Caco-2 (cell line): ENCODE results near the gene DVL1. TPM values are rescaled to one million over a fixed set of nuclear protein-coding genes. Genes with fewer than 3 reads are reported as not detected.

Source experiments
- BruUV-seq: library from RNA; stranded (reverse); fragments of 400-500 nt; replicated peaks from 2 replicates; lab custom pipeline; 2021; lab: Mats Ljungman, UMichigan
- CTCF ChIA-PET: fragments of 300-600 bp; sonication (Branson Sonifier 250); formaldehyde crosslinking; loops from one replicate; lab custom pipeline; 2022; ENCODE audit warnings: antibody characterized with exemption; lab: Charles Lee
- POLR2A ChIA-PET: fragments of 300-600 bp; sonication (Branson Sonifier 250); formaldehyde crosslinking; loops from one replicate; lab custom pipeline; 2022; ENCODE audit warnings: antibody characterized with exemption; lab: Charles Lee
- DNase-seq, 2 experiments: peaks; one replicate each; pipeline versions ENCODE4 v3.0.0 to v3.0.0-alpha.2; 2020 to 2022
- H3K27me3 ChIP-seq: replicated peaks from 2 replicates; pipeline ENCODE4 v1.6.0; 2011; ENCODE audit warnings: low read length; ENCODE audit not compliant: control insufficient read depth, insufficient read depth
- H3K36me3 ChIP-seq: 2 replicates; pipeline ENCODE4 v1.5.1; 2011; ENCODE audit warnings: low read length; ENCODE audit not compliant: control insufficient read depth, insufficient read depth
- H3K4me1 ChIP-seq: fragments of 250-450 bp; sonication (Bioruptor Pico); 2 replicates; pipeline ENCODE4 v1.5.1; 2020; ENCODE audit warnings: mild to moderate bottlenecking
- H3K4me3 ChIP-seq: 2 replicates; pipeline ENCODE4 v1.5.1; 2011; ENCODE audit warnings: low read depth, mild to moderate bottlenecking, control low read depth, low read length
- H3K9me3 ChIP-seq: fragments of 250-450 bp; sonication (Bioruptor Pico); 2 replicates; pipeline ENCODE4 v1.5.1; 2020; ENCODE audit warnings: mild to moderate bottlenecking, moderate library complexity
- H3K27ac Mint-ChIP-seq: one replicate; pipeline ENCODE4 v1.8.0; 2022; ENCODE audit warnings: mixed read lengths; ENCODE audit not compliant: unreplicated experiment
- H3K27me3 Mint-ChIP-seq: one replicate; pipeline ENCODE4 v1.8.0; 2022; ENCODE audit warnings: mixed read lengths; ENCODE audit not compliant: insufficient read depth, unreplicated experiment
- H3K36me3 Mint-ChIP-seq: one replicate; pipeline ENCODE4 v1.8.0; 2022; ENCODE audit warnings: mild to moderate bottlenecking, mixed read lengths; ENCODE audit not compliant: insufficient read depth, unreplicated experiment
- H3K4me1 Mint-ChIP-seq: one replicate; pipeline ENCODE4 v1.8.0; 2022; ENCODE audit warnings: low read depth, mixed read lengths; ENCODE audit not compliant: unreplicated experiment
- H3K4me3 Mint-ChIP-seq: one replicate; pipeline ENCODE4 v1.8.0; 2022; ENCODE audit warnings: mild to moderate bottlenecking, moderate library complexity, mixed read lengths; ENCODE audit not compliant: unreplicated experiment
- H3K9me3 Mint-ChIP-seq: one replicate; pipeline ENCODE4 v1.8.0; 2022; ENCODE audit warnings: mixed read lengths; ENCODE audit not compliant: unreplicated experiment
- CTCF ChIP-seq, 2 experiments: fragments of 200-600 bp in 1 of 2; IDR thresholded peaks; 1 replicate in 1 of 2; 2 replicates in 1 of 2; pipeline versions ENCODE4 v1.5.1 to v1.8.0; 2011 to 2022; ENCODE audit warnings: antibody characterized with exemption in 1 of 2, control low read depth in 1 of 2, inconsistent platforms in 1 of 2, low read depth in 1 of 2, low read length in 1 of 2, mild to moderate bottlenecking in 1 of 2, moderate library complexity in 1 of 2; ENCODE audit not compliant: insufficient read depth in 1 of 2, severe bottlenecking in 1 of 2, unreplicated experiment in 1 of 2
- intact Hi-C: fragments of 100-400 bp; cut with micrococcal nuclease; formaldehyde crosslinking; loops from one replicate; pipeline ENCODE4 v1.10.0; 2022; ENCODE audit not compliant: unreplicated experiment
- total RNA-seq: library from RNA; stranded (reverse); gene quantifications from 2 replicates; pipeline ENCODE4 v1.2.3, GENCODE V29; 2022

Gene DVL1
- total RNA-seq, 1 experiment from 2014 or later = 40.6 TPM

GRCh38 chr1:1343811-1344421, 5.3 kb downstream of the DVL1 start:
- H3K4me3 ChIP-seq = no peak overlapping the region

GRCh38 chr1:1342584-1343115, 6.6 kb downstream of the DVL1 start:
- ChIA-PET POLR2A (no interaction called here), CTCF (no interaction called here)
- H3K9me3 Mint-ChIP-seq = no peaks in the 10 kb centered on the region
- Histone ChIP-seq H3K9me3 (no peaks in the 10 kb centered on the region), H3K4me3 (no peak overlapping the region), H3K36me3 (no peaks in the 10 kb centered on the region; the same call in none of the 2 replicates), H3K4me1 (peaks cover 9% of the 10 kb centered on the region), H3K27me3 (no peaks in the 10 kb centered on the region)
- no TSS peak for BruUV-seq
- no peak overlapping the region for H3K27ac Mint-ChIP-seq
- H3K27me3 Mint-ChIP-seq = no peaks in the 10 kb centered on the region
- no peak for TF ChIP-seq CTCF (IDR thresholded peaks at IDR 0.05; ENCODE audit: insufficient read depth in 1 of 2, low read depth in 1 of 2, low read length in 1 of 2, severe bottlenecking in 1 of 2, unreplicated experiment in 1 of 2)
- H3K36me3 Mint-ChIP-seq = peaks cover 28% of the 10 kb centered on the region
- intact Hi-C loops = loop anchor here (10.0 kb wide), 1 partner anchor 162 kb away; no protein-coding TSS in a partner anchor
- H3K4me1 Mint-ChIP-seq = no peaks in the 10 kb centered on the region
- no peak for DNase-seq
- H3K4me3 Mint-ChIP-seq = no peak overlapping the region

More at GRCh38 chr1:1343811-1344421, 5.3 kb downstream of the DVL1 start:
- Histone ChIP-seq H3K9me3 (no peaks in the 10 kb centered on the region), H3K4me1 (peaks cover 14% of the 10 kb centered on the region), H3K36me3 (no peaks in the 10 kb centered on the region; the same call in none of the 2 replicates), H3K27me3 (no peaks in the 10 kb centered on the region)
- Mint-ChIP-seq H3K9me3 (no peaks in the 10 kb centered on the region), H3K36me3 (peaks cover 27% of the 10 kb centered on the region), H3K27ac (no peak overlapping the region), H3K27me3 (no peaks in the 10 kb centered on the region), H3K4me1 (no peaks in the 10 kb centered on the region), H3K4me3 (no peak overlapping the region)
- POLR2A ChIA-PET = no interaction called here
- intact Hi-C loops = loop anchor here (10.0 kb wide), 1 partner anchor 161 kb away; no protein-coding TSS in a partner anchor
- TF ChIP-seq CTCF (IDR thresholded peaks at IDR 0.05; ENCODE audit: insufficient read depth in 1 of 2, low read depth in 1 of 2, low read length in 1 of 2, severe bottlenecking in 1 of 2, unreplicated experiment in 1 of 2) = no peak
- no TSS peak for BruUV-seq
- CTCF ChIA-PET = no interaction called here
- no peak for DNase-seq

- ChIA-PET CTCF (no interaction called here), POLR2A (no interaction called here)
- Mint-ChIP-seq H3K4me1 (no peaks in the 10 kb centered on the region), H3K9me3 (no peaks in the 10 kb centered on the region), H3K36me3 (peaks cover 34% of the 10 kb centered on the region), H3K27me3 (no peaks in the 10 kb centered on the region), H3K27ac (no peak overlapping the region), H3K4me3 (no peak overlapping the region)
- DNase-seq = no peak
- H3K4me1 ChIP-seq = 0 out of 2 replicates have a peak, but pooled peaks cover 6% of the 10 kb centered on the region
- no peaks in the 10 kb centered on the region for H3K27me3 ChIP-seq
- no peaks in the 10 kb centered on the region for H3K9me3 ChIP-seq
- BruUV-seq = no TSS peak
- no peak overlapping the region for H3K4me3 ChIP-seq
- intact Hi-C loops = loop anchor here (10.0 kb wide), 1 partner anchor 163 kb away; no protein-coding TSS in a partner anchor
- TF ChIP-seq CTCF (IDR thresholded peaks at IDR 0.05; ENCODE audit: insufficient read depth in 1 of 2, low read depth in 1 of 2, low read length in 1 of 2, severe bottlenecking in 1 of 2, unreplicated experiment in 1 of 2) = no peak
- H3K36me3 ChIP-seq = no peaks in the 10 kb centered on the region; the same call in none of the 2 replicates
These were observed 7.1 kb downstream of the DVL1 start for GRCh38 chr1:1342061-1342562.
